ENCODE data around the gene PAN3.

The PAN3 gene

GRCh38 chr13:28138012-28138755, at the start of gene PAN3:
PAN3 (plus strand) TSS chr13:28138545; CDS start chr13:28138658, 113 bp downstream.
- H3K4me3 ChIP-seq (replicated peaks in 1 of 2; ENCODE audit: low read depth in 2 of 2, low read length in 2 of 2) = peak within 1 kb of the TSS; percentile 76 to 84
- peak; percentile 92 to 94 for DNase-seq (ENCODE audit: low read depth in 2 of 2)
- TF ChIP-seq CTCF (IDR thresholded peaks at IDR 0.05; ENCODE audit: low read depth, low read length) = peak; percentile 11

- no peak overlapping the region for H3K4me3 ChIP-seq (replicated peaks in 1 of 2; ENCODE audit: low read depth in 2 of 2, low read length in 2 of 2)
- no peak for DNase-seq (ENCODE audit: low read depth in 2 of 2)
- no peak for TF ChIP-seq CTCF (IDR thresholded peaks at IDR 0.05; ENCODE audit: low read depth, low read length)
These were observed 49.3 kb upstream of the PAN3 start for GRCh38 chr13:28089065-28089464.

- no peak for DNase-seq (ENCODE audit: low read depth in 2 of 2)
- no peak overlapping the region for H3K4me3 ChIP-seq (replicated peaks in 1 of 2; ENCODE audit: low read depth in 2 of 2, low read length in 2 of 2)
- no peak for TF ChIP-seq CTCF (IDR thresholded peaks at IDR 0.05; ENCODE audit: low read depth, low read length)
These were observed 45.9 kb upstream of the PAN3 start for GRCh38 chr13:28092431-28092830.

DNA sequence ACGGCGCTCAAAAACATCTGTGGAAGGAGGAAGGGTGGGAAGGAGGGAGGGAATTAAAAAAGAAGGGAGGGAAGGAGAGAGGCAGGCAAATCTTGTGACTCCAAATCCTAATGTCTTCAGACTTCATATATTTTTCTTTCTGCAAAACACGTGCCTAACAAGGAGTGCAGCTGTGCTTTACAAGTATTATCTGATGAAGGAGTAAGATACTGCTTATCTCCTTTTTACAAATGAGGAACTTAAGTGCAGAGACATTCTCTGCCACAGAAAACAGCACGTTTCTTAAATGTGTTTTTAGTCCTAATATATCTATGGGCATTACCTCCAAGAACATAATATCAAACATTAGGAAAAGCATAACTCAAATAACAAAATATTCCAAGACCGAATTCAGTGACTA, 44.5 kb upstream of the PAN3 start:
- no peak for TF ChIP-seq CTCF (IDR thresholded peaks at IDR 0.05; ENCODE audit: low read depth, low read length)
- no peak overlapping the region for H3K4me3 ChIP-seq (replicated peaks in 1 of 2; ENCODE audit: low read depth in 2 of 2, low read length in 2 of 2)
- no peak for DNase-seq (ENCODE audit: low read depth in 2 of 2)

DNA sequence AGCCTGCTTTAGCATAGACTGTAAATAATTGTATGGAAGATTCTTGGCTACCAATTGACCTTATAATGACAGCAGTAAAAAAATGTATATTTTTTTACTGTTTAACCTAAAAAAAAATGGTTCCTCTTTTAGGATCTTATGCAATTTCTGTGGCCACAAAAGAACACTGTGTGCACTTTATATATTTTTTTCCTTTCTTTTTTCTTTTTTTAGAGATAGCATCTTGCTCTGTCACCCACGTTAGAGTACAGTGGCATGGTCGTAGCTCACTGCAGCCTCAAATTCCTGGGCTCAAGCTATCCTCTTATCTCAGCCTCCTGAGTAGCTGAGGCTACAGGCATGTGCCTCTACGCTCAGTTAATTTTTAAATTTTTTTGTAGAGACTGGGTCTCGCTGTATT, 44.0 kb upstream of the PAN3 start:
- no peak for DNase-seq (ENCODE audit: low read depth in 2 of 2)
- no peak overlapping the region for H3K4me3 ChIP-seq (replicated peaks in 1 of 2; ENCODE audit: low read depth in 2 of 2, low read length in 2 of 2)
- TF ChIP-seq CTCF (IDR thresholded peaks at IDR 0.05; ENCODE audit: low read depth, low read length) = no peak

- H3K4me3 ChIP-seq (replicated peaks in 1 of 2; ENCODE audit: low read depth in 2 of 2, low read length in 2 of 2) = no peak overlapping the region
- DNase-seq (ENCODE audit: low read depth in 2 of 2) = no peak
- TF ChIP-seq CTCF (IDR thresholded peaks at IDR 0.05; ENCODE audit: low read depth, low read length) = no peak
These were observed 40.8 kb upstream of the PAN3 start for GRCh38 chr13:28097503-28097902.

All from cardiac fibroblast (primary cell).